Measurements from ENCODE around the gene CBX5. TPM values are rescaled to one million over a fixed set of nuclear protein-coding genes. Genes with fewer than 3 reads are reported as not detected.

The CBX5 gene
- total RNA-seq, 1 experiment from 2014 or later = 109 TPM

DNA sequence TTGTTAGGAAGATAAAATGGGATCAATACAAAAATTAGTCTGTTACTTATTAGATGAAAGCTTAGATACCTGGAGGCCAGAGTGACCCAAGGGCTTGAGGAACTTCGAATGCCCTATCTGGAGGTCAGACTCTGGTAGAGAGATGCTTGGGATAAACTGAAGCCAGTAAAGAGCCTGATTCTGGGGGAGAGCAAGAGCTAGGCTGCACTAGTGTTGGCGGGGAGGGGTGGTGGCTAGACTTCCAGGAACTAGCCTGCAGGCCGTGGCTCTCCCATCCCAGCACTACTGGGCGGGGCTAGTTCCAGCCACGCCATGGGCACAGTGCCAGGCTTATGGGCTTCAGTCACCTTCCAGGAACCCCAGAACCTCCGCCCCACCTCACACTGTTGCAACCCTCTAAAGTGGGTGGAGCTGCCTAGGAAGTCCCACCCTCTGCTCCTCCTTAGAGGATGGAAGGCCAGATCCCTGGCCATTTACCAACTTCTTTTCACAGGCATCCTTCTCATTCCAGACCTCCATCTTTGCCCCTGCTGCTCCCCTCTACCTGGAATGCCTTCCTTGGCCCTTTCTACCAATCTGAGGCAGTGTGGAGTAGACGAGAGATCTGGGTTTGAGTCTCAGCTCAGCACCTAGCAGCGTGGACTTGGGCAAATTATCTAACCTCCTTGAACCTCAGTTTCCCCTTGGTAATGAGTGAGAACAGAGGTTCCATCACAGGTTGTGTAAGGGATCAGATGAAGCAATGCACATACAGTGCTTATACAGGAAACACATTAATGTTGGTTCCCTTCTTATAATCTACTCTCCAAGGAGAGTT lies 27.2 kb upstream of the CBX5 start:
- no peaks in the 10 kb centered on the region for H3K36me3 Mint-ChIP-seq (ENCODE audit: insufficient read depth, unreplicated experiment)
- CTCF ChIA-PET = interaction anchor here (0.5 to 5.8 kb wide), 11 partner anchors 12 to 1882 kb away, joined by 3 to 37 read pairs (median 3); partner anchors contain the start of genes COPZ1 and SMARCC2
- BruUV-seq (replicated peaks) = no TSS peak
- DNase-seq (ENCODE audit: unreplicated experiment) = peak; percentile 99
- POLR2A ChIA-PET = interaction anchor here (0.7 to 3.8 kb wide), 9 partner anchors 17 to 52 kb away, joined by 3 to 26 read pairs (median 5); partner anchors contain the start of genes CBX5, COPZ1 and HNRNPA1
- H3K4me1 Mint-ChIP-seq (ENCODE audit: insufficient read depth, unreplicated experiment) = peaks cover 34% of the 10 kb centered on the region
- no peaks in the 10 kb centered on the region for H3K9me3 Mint-ChIP-seq (ENCODE audit: unreplicated experiment)
- TF ChIP-seq, protein P1, sequence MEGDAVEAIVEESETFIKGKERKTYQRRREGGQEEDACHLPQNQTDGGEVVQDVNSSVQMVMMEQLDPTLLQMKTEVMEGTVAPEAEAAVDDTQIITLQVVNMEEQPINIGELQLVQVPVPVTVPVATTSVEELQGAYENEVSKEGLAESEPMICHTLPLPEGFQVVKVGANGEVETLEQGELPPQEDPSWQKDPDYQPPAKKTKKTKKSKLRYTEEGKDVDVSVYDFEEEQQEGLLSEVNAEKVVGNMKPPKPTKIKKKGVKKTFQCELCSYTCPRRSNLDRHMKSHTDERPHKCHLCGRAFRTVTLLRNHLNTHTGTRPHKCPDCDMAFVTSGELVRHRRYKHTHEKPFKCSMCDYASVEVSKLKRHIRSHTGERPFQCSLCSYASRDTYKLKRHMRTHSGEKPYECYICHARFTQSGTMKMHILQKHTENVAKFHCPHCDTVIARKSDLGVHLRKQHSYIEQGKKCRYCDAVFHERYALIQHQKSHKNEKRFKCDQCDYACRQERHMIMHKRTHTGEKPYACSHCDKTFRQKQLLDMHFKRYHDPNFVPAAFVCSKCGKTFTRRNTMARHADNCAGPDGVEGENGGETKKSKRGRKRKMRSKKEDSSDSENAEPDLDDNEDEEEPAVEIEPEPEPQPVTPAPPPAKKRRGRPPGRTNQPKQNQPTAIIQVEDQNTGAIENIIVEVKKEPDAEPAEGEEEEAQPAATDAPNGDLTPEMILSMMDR (IDR thresholded peaks at IDR 0.05; ENCODE audit: unreplicated experiment) = no peak
- H3K27me3 Mint-ChIP-seq (ENCODE audit: insufficient read depth, unreplicated experiment) = no peaks in the 10 kb centered on the region
- intact Hi-C loops (cut with micrococcal nuclease) = no loop called here
- no peak overlapping the region for H3K27ac Mint-ChIP-seq (ENCODE audit: low read depth, unreplicated experiment)
- H3K4me3 Mint-ChIP-seq (ENCODE audit: unreplicated experiment) = no peak overlapping the region

DNA sequence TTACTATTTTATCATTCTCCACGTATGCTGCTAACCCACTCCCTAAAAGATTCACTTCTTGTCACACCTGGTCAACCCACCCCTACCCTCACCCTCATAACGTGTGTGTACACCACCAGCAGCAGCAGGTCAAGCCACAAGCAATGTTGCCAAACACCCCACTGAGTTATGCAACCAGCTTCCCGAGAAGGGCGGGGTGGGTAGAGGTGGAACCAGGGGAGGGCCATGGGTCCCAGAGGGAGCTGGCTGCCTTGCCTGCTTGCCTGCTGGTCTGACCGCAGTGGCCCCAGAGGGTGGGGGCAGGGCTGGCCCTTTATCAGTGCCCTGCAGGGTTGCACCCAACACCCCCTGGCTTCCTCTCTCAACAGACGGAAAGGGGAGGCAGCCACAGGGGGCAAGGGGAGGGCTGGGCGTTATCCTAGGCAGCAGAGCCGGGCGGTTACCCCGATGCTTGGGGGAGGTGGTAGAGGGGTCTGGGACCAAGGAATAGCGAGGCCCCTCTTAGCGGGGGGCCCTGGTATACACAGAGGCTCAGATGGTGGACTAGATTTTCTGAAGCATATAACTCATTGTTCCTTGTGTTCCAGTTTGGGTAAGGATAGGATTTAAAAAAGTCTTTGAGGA lies 24.4 kb upstream of the CBX5 start:
- TF ChIP-seq, protein P1 (IDR thresholded peaks at IDR 0.05; ENCODE audit: unreplicated experiment) = no peak
- Mint-ChIP-seq H3K27me3 (ENCODE audit: insufficient read depth, unreplicated experiment) (no peaks in the 10 kb centered on the region), H3K4me3 (ENCODE audit: unreplicated experiment) (peak overlapping the region; percentile 29), H3K27ac (ENCODE audit: low read depth, unreplicated experiment) (no peak overlapping the region), H3K4me1 (ENCODE audit: insufficient read depth, unreplicated experiment) (peaks cover 51% of the 10 kb centered on the region), H3K9me3 (ENCODE audit: unreplicated experiment) (no peaks in the 10 kb centered on the region), H3K36me3 (ENCODE audit: insufficient read depth, unreplicated experiment) (no peaks in the 10 kb centered on the region)
- peak; percentile 95 for DNase-seq (ENCODE audit: unreplicated experiment)
- ChIA-PET CTCF (interaction anchor here (1.0 to 1.1 kb wide), 2 partner anchors 16 to 33 kb away, joined by 3 read pairs; no protein-coding TSS in a partner anchor), POLR2A (interaction anchor here (0.6 to 3.8 kb wide), 4 partner anchors 16 to 55 kb away, joined by 3 to 18 read pairs (median 5); partner anchors contain the start of gene COPZ1)
- intact Hi-C loops (cut with micrococcal nuclease) = no loop called here
- BruUV-seq (replicated peaks) = no TSS peak

DNA sequence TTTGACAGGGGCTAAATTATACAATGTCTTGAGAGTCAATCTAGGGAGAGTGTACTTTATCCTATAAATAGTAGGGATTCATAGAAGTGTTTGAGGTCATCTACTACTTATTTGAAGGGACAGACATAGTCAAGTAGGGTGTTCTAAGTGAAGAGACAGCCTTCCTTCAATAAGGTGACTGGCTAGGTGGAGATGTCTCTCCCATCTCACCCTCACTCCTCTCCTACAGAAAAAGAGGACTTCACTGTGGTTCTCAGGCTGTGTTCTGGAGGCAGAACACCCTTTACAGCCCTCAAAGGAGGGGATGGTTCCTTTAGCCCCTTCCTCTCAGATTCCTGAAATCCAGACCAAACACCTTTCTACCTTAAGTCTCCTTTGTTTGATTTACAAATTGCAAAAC lies 23.7 kb upstream of the CBX5 start:
- ChIA-PET CTCF (no interaction called here), POLR2A (interaction anchor here (2.1 to 3.8 kb wide), 2 partner anchors 21 to 55 kb away, joined by 7 to 18 read pairs; partner anchors contain the start of gene COPZ1)
- BruUV-seq (replicated peaks) = no TSS peak
- TF ChIP-seq, protein P1 (IDR thresholded peaks at IDR 0.05; ENCODE audit: unreplicated experiment) = no peak
- Mint-ChIP-seq H3K36me3 (ENCODE audit: insufficient read depth, unreplicated experiment) (no peaks in the 10 kb centered on the region), H3K4me1 (ENCODE audit: insufficient read depth, unreplicated experiment) (peaks cover 52% of the 10 kb centered on the region), H3K4me3 (ENCODE audit: unreplicated experiment) (no peak overlapping the region), H3K27ac (ENCODE audit: low read depth, unreplicated experiment) (no peak overlapping the region), H3K9me3 (ENCODE audit: unreplicated experiment) (no peaks in the 10 kb centered on the region), H3K27me3 (ENCODE audit: insufficient read depth, unreplicated experiment) (no peaks in the 10 kb centered on the region)
- DNase-seq (ENCODE audit: unreplicated experiment) = no peak
- intact Hi-C loops (cut with micrococcal nuclease) = no loop called here
